ENCODE results near the gene ZCCHC13.
"Not testable (repeated sequence)": the region's sequence is repeated elsewhere in the genome, so short reads cannot be mapped to it uniquely, and the experiment has no call there.

The ZCCHC13 gene

GRCh38 chrX:74319321-74319720 is 15.3 kb downstream of the ZCCHC13 start:
- DNase-seq (ENCODE audit: extremely low spot score, insufficient read length, low read depth); FAIRE-seq: not testable (repeated sequence)

- FAIRE-seq (no peak), DNase-seq (ENCODE audit: extremely low spot score, insufficient read length, low read depth) (no peak)
These were observed 17.2 kb downstream of the ZCCHC13 start for GRCh38 chrX:74321191-74321590.

- FAIRE-seq (no peak), DNase-seq (ENCODE audit: extremely low spot score, insufficient read length, low read depth) (no peak)
These were observed 20.2 kb downstream of the ZCCHC13 start for GRCh38 chrX:74324131-74324530.

- no peak for DNase-seq (ENCODE audit: extremely low spot score, insufficient read length, low read depth)
- FAIRE-seq, result no peak
These were observed 21.4 kb downstream of the ZCCHC13 start for GRCh38 chrX:74325130-74326059.

GRCh38 chrX:74338852-74339251 is 34.9 kb downstream of the ZCCHC13 start:
- no peak for FAIRE-seq
- no peak for DNase-seq (ENCODE audit: extremely low spot score, insufficient read length, low read depth)

GRCh38 chrX:74340051-74340450 is 36.1 kb downstream of the ZCCHC13 start:
- FAIRE-seq, result no peak
- DNase-seq (ENCODE audit: extremely low spot score, insufficient read length, low read depth), result no peak

- DNase-seq (ENCODE audit: extremely low spot score, insufficient read length, low read depth); FAIRE-seq: not testable (repeated sequence)
These were observed 38.2 kb downstream of the ZCCHC13 start for GRCh38 chrX:74342211-74342610.

- no peak for DNase-seq (ENCODE audit: extremely low spot score, insufficient read length, low read depth)
These were observed 39.6 kb downstream of the ZCCHC13 start for GRCh38 chrX:74343343-74344279.

GRCh38 chrX:74344280-74344622 is 40.3 kb downstream of the ZCCHC13 start:
- no peak for FAIRE-seq

More at GRCh38 chrX:74343343-74344279, 39.6 kb downstream of the ZCCHC13 start:
- FAIRE-seq, result peak; percentile 95

GRCh38 chrX:74346088-74346487 is 42.1 kb downstream of the ZCCHC13 start:
- FAIRE-seq (no peak), DNase-seq (ENCODE audit: extremely low spot score, insufficient read length, low read depth) (no peak)

More at GRCh38 chrX:74344280-74344622, 40.3 kb downstream of the ZCCHC13 start:
- no peak for DNase-seq (ENCODE audit: extremely low spot score, insufficient read length, low read depth)

GRCh38 chrX:74349387-74349786 is 45.4 kb downstream of the ZCCHC13 start:
- DNase-seq (ENCODE audit: extremely low spot score, insufficient read length, low read depth), result no peak
- FAIRE-seq, result no peak

- FAIRE-seq (no peak), DNase-seq (ENCODE audit: extremely low spot score, insufficient read length, low read depth) (no peak)
These were observed 47.8 kb downstream of the ZCCHC13 start for GRCh38 chrX:74351760-74352159.

- FAIRE-seq (no peak), DNase-seq (ENCODE audit: extremely low spot score, insufficient read length, low read depth) (no peak)
These were observed 50.0 kb downstream of the ZCCHC13 start for GRCh38 chrX:74353984-74354383.

Data from GM18507 (cell line).